Measurements from ENCODE around the gene DCLK2.

Gene DCLK2

DNA sequence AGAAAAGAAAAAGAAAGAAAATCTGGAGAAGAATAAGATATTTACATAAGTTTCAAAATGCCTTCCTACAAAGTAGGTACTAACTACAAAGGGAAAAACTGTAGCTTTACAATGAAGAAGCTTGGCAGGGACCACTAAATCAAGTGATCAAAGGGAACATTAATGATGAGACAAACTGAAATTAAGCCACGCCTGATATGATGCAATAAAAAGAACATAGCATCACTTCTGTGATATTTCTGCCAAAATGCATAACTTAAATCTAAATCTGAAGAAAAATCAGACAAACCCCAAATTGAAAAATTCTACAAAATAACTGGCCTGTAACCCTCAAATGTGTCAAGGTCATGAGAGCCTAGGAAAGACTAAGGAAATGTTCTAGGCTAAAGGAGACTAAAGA, 8.9 kb upstream of the DCLK2 start:
- DNase-seq (ENCODE audit: low spot score): no peak

DNA sequence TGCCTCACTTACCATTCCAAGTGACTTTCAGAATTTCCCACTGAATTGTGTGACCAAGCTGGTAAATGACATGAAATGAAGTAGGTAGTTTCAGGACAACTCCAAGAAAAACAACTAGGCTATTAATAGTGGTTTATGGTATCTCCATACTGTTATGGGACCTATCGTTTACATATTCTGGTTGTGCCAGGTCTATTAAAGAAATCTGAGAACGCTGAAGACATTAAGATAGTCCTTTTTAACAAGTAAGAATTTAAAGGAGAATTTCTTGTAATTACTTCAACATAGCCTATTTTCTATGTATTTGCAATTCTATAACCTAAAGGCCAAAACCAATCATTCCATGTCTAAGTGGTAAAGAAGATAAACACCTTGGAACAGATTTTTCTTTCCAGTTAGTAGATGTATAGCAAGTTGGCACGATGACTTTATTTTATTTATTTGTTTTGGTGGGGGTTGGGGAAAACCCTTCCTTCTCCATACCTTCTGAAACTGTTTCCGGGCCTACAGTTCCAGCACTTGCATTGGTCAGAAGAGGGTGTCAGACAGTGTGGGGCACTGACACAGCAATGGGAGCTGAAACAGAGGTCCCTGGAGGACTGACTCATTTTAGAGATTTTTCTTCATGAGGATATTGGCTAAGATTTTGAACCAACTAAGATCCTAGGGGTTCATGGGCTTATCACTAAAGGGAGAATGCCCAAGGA, 7.6 kb upstream of the DCLK2 start:
- no peak for DNase-seq (ENCODE audit: low spot score)

DNA sequence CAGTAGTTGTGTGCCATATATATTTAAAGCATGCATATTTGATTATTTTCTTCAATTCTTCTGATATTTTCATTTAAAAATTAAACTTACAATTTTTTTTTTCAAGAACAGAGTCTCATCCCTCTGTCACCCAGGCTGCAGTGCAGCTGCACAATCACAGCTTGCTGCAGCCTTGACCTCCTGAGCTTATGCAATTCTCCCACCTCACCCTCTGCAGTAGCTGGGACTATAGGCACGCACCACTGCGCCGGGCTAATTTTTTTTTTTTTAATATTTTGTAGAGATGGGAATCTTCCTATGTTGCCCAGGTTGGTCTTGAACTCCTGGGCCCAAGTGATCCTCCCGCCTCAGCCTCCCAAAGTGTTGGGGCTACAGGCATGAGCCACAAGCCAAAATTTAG, 5.8 kb upstream of the DCLK2 start:
- no peak for DNase-seq (ENCODE audit: low spot score)

DNA sequence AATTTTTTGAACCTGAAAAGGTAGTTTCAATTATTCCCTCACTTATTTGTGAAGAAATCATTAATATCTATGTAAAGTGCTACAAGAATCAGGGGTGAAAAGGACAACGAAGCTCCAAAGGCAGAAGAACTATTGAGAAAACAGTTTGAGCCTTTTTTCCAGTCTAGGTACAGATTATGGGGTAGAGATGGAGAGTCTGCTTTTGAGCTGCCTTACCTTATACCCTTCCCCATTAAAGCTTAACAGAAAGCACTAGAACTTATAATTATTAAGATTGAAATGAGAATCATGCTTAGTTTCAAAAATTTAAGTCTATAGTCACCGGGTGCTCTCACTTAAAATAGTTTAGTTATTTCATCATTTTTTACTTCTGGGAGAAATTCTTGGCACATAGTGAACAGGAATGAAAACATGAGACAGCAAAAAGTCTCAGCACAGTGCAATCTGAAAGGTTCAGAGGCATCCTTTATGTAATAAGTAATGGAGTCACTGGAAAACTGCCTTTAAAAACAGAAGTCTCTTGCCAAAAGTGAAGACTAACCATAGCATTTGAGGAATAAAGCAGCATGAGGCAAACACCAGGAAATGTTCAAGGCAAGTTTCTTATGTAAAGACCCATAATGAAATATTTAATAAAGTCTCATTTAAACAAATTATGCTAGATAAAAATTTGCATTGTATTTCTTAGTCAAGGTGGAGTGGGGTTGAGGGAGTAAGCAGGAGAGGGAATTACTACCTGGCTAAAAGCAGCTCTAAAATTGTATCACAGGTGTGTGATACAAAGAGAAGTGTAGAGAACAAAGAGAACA, 5.1 kb upstream of the DCLK2 start:
- no peak for DNase-seq (ENCODE audit: low spot score)

DNA sequence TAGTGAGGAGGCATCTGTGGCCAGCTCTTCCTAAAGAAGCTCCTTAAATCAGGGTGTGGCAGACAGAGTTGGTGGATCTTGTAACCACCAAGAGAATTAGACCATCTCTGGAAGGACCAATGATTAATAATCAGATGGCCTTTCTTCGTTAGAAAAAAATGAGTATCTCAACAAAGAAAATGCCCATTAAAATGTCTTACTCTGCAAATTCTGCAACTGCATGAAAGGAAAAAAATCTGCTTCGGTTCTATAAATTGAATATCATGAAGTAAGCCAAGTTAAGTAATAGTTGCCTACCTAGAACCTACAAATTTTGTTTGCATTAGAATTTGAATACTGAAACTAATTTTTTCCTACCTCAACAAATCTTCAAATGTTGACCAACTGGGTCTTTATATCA, 4.2 kb upstream of the DCLK2 start:
- no peak for DNase-seq (ENCODE audit: low spot score)

DNA sequence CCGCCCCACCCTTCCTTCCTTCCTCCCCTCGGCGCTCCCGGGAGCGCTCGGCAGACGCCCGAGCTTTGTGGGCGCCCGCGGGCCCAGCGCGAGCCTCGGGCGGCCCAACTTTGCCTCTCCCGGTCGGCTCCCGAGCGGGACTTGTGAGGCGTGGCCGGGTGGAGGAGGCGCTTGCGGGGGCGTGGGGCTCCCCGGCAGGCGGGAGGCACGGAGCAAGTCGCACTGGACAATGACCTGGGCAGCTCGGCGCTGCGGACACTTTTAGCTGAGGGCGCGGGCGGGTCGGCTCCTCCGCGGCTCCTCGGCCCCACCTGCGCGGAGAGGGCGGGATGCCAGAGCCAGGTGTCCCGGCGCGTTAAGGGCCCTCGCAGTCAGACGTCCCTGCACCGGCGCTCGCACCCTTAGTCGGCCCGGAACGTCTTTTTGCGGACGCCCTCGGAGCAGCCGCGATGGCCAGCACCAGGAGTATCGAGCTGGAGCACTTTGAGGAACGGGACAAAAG, 385 bp downstream of the DCLK2 start:
- DNase-seq (ENCODE audit: low spot score): peak; percentile 18

DNA sequence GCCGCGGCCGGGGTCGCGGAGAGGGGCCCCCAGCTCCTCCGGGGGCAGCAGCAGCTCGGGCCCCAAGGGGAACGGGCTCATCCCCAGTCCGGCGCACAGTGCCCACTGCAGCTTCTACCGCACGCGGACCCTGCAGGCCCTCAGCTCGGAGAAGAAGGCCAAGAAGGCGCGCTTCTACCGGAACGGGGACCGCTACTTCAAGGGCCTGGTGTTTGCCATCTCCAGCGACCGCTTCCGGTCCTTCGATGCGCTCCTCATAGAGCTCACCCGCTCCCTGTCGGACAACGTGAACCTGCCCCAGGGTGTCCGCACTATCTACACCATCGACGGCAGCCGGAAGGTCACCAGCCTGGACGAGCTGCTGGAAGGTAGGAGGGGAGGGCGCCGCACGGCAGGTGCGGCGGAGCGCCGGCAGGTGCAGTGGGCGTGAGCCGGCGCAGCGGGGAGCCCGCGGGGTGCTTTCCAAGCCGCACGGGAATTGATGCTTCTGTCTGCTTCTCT, 886 bp downstream of the DCLK2 start:
- DNase-seq (ENCODE audit: low spot score): peak; percentile 21

DNA sequence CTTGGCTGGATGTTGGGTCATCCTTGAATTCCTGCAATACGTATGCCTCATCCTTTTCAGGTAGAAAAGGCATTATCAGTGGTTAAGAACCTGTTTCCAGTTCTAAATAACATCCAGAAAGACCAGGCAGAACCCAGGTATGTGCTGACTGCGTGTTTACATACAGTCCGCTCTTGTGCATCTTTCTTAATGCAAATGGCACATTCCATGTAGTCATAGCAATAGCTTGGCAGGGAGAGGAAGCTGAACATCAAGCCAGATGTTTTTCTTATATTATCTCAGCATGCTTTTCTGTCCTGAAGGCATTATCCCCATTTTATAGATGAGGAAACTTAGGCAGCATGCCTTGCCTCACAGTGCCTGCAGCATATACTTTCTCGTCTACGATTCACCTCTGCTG, 2.1 kb downstream of the DCLK2 start:
- no peak for DNase-seq (ENCODE audit: low spot score)

DNA sequence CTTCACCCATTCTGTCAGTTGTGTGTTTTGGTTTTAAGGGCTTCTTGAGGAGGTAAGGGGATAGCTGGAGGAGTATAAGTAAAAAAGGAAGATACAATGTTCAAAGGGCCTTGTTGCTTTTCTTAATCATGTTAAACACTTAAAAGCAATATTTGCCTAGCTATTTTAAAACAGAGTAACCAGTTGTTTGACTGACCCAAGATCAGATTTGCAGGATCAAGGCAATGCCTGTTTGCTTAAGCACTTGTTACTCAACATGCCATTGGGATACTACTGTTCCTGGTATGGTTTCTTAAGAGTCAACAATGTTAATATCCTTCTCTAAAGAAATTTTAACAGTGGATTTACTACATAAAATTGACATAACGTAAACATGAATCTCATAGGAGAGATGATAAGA, 2.6 kb downstream of the DCLK2 start:
- no peak for DNase-seq (ENCODE audit: low spot score)

DNA sequence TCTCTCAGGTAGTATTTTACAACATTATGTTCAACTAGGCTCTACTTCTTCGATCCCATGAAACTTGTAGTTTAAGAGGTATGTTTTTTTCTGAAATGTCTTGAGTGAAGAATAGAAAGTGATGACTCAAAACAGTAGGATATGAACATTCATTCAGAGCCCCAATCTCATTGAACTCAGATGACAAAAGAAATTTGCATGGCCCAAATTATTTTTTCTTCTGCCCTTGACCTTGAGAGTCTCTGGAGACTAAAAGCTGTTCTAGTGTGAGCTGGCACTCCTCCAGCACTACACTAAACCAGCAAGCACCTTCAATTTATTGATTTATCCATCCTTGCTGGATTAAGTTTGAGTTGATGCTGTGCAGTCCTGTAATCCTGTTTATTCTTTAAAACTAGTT, 4.0 kb downstream of the DCLK2 start:
- DNase-seq (ENCODE audit: low spot score): peak; percentile 32

DNA sequence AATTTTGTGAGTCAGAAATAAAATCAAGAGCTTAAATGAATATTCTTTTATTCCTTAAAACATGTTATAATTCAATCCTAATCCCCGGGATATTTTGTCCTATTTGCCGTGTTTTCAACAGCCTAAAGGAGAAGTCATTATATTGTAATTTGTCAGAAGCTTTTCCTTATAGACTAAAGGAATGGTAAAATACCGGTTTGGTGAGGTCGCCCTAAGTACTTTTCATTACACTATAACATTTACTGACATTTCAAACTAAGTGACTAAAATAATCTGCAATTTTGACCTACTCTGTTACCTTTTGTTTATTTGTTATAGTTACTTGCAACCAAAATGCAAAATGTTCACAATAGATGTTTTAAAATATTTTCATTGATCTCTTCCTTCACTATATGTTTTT, 8.8 kb downstream of the DCLK2 start:
- DNase-seq (ENCODE audit: low spot score): no peak

DNA sequence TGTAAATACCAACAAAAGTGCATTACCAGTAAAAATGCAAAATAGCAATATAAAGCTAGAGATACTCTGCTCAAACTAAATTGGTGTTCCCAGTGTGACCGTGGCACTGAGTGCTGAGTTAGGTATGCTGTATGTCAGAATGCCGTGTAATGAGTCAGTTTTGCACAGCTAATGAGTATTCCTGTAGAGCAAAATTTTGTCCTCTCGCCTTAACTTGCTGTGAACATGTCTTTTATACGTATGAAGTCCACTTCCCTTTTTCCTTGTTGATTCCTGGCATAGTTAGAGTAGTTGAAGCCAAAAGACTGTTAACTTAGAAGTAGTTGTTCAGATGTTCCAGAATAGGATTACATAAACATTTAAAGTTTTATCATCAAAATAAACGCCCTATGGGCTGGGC, 11.5 kb downstream of the DCLK2 start:
- DNase-seq (ENCODE audit: low spot score): no peak

DNA sequence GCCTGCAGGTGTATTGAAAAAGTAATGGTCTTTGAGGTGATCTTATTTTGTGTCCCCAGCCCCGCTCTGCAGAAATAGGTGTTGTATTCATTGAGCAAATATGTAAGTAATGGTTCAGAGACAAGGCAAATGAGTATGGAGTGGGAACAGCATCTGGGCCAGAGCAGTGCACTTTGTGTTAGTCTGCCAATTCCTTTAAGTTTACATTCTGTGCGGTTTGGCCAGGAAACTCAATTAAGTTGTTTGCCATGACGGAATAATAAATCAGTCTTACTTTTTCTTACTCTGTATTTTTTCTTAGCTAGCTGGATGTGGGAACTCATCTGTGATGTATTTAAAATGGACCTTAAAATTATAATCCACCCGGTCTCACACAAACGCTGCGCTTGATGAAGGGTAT, 12.6 kb downstream of the DCLK2 start:
- DNase-seq (ENCODE audit: low spot score): no peak

DNA sequence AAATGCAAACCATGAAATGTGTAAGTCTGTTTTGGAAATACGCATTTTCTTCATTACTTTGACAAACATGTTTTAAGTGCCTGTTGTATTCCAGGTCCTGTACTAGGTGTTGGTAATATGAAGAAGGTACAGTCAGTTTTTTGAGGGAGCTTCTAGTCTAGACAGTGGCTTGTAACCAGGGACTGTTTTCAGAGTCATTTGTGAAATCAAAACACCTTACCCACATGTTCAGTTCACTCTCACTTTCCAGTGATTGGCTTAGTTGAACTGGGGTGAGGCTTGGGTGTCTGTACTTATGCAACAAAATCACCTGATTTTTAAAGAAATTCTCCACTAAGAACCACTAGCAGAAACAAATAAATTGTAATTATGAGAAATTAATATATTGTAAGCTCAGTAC, 16.4 kb downstream of the DCLK2 start:
- no peak for DNase-seq (ENCODE audit: low spot score)

DNA sequence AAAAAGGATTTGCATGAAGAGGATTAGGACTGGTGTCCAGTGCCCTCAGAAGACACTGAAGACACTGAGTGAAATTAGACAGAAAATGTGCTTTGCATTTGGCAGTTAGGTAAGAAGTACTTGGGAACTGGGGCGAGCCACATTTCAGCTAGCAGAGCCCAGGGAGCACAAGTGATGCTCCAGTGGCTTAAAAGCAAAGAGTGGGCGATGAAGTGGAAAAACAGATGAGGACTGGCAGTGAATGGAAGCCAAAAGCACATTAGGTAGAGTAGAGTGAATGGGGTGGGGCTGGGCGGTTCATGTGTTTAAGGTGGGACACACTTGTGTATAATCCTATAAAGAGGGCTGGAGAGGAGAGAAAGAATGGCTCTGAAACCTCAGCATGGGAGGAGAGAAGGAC, 18.4 kb downstream of the DCLK2 start:
- DNase-seq (ENCODE audit: low spot score): no peak

DNA sequence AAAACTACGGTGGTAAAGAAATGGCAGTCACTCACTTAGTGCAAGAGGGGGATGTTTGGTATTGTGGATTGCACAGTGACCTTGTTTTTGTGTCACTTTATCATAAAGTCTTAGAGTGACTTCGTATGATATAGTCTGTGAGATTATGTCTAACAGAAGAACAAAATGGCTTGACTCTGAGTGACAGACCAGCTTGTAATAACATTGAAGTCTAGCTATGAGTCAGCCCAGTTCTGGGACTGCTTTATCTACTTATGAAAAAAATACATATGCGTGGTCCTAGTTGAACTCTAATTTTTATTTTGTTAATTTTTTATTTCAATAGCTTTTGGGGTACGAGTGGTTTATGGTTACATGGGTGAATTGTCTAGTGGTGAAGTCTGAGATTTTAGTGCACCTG, 20.0 kb downstream of the DCLK2 start:
- no peak for DNase-seq (ENCODE audit: low spot score)

DNA sequence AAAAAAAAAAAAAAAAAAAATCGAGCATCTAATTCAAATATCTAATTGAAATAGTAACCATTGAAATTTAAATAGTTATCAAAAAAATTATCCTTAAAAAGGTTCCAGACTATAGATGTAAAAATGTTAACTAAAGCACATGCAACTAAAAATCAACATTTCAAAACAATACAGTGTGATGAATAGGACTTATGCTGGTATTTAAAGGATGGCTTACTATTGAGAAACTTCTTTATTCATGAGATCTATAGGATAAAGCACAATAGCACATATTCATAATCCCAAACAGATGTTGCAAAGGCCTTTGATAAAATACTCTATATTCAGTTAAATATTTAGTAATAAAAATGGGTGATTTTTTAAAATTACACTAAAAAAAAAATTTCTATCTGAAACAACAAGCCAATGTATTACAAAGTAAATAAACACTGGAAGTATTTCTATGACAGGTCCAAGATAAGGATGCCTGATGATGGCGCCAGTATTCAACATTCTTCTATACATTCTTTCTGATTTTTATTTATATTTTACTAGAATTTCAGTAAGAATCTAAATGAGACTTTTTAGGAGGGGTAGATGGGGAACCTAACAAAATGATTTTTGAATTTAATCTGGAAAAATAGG, 26.3 kb downstream of the DCLK2 start:
- DNase-seq (ENCODE audit: low spot score): no peak

DNA sequence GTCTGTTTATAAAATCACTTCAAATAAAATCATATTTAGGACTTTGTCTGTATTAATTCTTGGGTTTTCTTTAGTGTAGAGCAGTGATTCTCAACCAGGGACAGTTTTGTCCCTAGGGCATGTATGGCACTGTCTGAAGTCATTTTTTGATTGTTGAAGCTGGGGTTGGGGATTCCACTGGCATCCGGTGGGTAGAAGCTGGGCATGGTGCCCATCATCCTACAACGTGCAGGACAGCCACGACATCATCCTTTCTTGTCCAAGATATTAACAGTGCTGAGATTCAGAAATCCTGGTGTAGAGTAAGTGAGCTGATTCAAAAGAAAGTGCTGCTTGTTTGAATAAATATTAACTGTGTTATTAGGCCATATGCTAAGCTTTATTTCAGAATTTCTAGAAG, 28.6 kb downstream of the DCLK2 start:
- DNase-seq (ENCODE audit: low spot score): no peak

DNA sequence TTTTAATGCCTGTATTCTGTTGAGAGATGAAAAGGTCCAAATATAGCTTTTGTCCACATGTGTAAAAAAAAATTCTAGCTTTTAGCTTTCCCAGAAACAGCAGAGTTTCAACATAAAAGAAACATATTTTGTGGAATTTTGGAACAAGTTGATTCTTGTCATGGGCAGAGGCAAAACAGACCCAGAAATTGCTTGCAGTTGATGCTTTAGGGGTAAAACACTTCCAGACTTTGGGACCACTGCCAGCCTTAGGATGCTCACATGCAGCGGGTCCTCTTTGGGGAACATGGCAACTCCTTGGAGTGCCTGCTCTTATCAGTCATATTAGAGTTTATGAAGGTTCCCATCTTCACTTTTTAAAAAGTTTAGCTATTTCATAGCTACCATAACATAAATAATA, 30.4 kb downstream of the DCLK2 start:
- DNase-seq (ENCODE audit: low spot score): no peak

DNA sequence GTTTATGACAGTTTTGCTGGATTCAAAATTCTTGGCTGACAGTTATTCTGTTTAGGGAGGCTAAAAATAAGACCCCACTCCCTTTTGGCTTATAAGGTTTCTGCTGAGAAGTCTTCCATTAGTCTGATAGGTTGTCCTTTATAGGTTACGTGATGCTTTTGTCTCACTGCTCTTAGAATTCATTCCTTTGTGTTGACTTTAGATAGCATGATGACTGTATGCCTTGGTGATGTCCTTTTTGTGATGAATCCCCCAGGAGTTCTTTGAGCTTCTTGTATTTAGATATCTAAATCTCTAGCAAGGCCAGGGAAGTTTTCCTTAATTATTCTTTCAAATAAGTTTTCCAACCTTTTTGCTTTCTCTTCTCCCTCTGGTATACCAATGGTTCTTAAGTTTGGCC, 36.4 kb downstream of the DCLK2 start:
- DNase-seq (ENCODE audit: low spot score): no peak

DNA sequence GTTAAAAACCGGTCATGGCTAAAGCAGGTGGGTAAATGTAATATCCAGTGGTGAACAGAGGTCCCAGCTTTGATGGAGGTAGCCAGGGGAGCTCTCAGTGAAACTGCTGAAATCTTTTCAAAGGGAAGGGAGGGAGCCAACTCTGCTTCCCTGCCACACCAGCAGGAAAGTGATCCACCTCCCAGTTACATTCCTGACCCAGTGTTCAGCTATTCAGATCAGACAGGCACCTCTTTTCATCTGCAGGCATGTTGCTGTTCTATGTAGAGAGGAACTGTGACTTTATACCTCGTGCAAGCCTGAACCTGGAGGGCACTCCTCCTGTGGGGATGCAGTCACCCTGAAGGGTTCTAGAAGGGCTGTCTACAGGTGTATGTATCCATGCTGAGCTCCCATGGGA, 37.6 kb downstream of the DCLK2 start:
- no peak for DNase-seq (ENCODE audit: low spot score)

DNA sequence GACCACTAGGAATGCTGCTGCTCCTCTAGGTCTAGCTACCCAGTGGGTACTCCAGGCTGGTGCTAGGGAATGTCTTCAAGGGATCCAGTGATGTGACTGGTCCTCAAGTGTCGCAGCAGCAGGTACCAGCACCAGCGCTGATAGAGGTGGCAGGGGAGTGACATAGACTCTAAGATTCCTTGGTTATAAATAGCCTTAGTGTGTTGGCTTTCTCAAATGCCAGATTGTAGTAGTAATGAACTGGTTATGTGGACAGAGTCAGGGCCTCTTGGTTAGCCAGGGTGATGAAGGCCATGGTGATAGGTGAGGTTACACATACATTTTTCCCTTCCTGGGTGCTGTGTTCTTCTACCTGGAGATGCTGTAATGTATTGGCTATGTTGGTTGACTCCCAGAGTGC, 38.3 kb downstream of the DCLK2 start:
- no peak for DNase-seq (ENCODE audit: low spot score)

DNA sequence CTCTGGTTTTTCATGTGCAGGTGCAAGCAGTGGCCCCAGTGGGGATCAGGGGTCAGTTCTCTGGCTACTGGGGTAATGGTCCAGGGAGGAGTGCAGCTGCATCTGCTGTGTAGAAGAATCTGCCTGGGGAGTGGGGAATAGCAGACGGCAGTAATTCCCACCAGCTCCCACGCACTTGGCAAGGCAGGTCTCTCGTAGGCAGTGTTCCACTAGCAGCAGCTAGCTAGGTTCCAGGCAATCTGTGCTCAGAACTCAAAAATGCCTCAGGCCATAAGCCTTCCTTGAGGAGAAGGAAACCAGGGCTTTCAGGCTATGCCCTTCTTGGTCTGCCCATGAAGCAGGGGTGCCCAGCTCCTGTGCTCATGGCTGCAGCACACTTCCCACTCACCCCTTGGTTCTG, 38.8 kb downstream of the DCLK2 start:
- DNase-seq (ENCODE audit: low spot score): no peak

All from kidney capillary endothelial cell (primary cell).